ENCODE results near the gene TP73. TPM values are rescaled to one million over a fixed set of nuclear protein-coding genes. Genes with fewer than 3 reads are reported as not detected.

The TP73 gene
- total and polyA plus RNA-seq, 2 donors (not counting 1 experiment from before 2014, with no cell fraction given) = 1.2 to 2.4 TPM

DNA sequence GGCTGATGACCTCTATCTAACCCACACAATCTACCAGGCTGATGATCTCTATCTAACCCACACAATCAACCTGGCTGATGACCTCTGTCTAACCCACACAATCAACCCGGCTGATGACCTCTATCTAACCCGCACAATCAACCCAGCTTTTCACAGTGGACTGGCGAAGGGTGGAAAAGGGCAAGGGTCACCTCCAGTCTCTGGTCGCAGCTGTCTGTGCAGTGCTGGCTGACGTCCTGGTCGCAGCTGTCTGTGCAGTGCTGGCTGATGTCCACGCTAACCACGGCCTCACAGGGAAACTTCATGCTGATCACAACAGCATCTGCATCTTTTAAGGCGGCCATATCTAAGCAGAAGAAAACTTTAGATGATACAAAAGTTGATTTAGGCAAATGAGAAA lies 87.7 kb downstream of the TP73 start:
- Histone ChIP-seq H4K20me1 (ENCODE audit: control insufficient read depth, insufficient read depth, low read length, poor library complexity, severe bottlenecking) (no peaks in the 10 kb centered on the region), H3K79me2 (ENCODE audit: control insufficient read depth, insufficient read depth, low read length) (no peaks in the 10 kb centered on the region), H3K36me3 (replicated peaks in 1 of 2; ENCODE audit: control extremely low read depth in 1 of 2, control insufficient read depth in 1 of 2, extremely low read depth in 1 of 2, insufficient read depth in 2 of 2, low read length in 1 of 2) (peaks cover 1 to 26% of the 10 kb centered on the region in 2 experiments), H3K4me2 (replicated peaks; ENCODE audit: low read depth, low read length, poor library complexity, severe bottlenecking) (no peak overlapping the region), H3K27me3 (replicated peaks in 1 of 4; ENCODE audit: control extremely low read depth in 1 of 4, control insufficient read depth in 3 of 4, insufficient read depth in 4 of 4, low read length in 3 of 4) (no peaks in the 10 kb centered on the region), H2AFZ (ENCODE audit: insufficient read depth, low read depth, low read length, poor library complexity, severe bottlenecking) (no peak overlapping the region), H3K27ac (ENCODE audit: low read length in 2 of 2) (no peak overlapping the region), H3K9me3 (ENCODE audit: control extremely low read depth in 1 of 3, control insufficient read depth in 2 of 3, insufficient read depth in 1 of 3, low read length in 2 of 3) (no peaks in the 10 kb centered on the region), H3K9ac (ENCODE audit: low read length) (no peak overlapping the region), H3K4me1 (ENCODE audit: control insufficient read depth in 2 of 2, insufficient read depth in 2 of 2, low read length in 2 of 2) (no peaks in the 10 kb centered on the region), H3K4me3 (ENCODE audit: control extremely low read depth in 1 of 5, extremely low read depth in 1 of 5, insufficient read depth in 1 of 5, low read depth in 2 of 5, low read length in 4 of 5) (no peak overlapping the region)
- Mint-ChIP-seq H3K9me3 (ENCODE audit: insufficient read depth) (no peaks in the 10 kb centered on the region), H3K27ac (no peak overlapping the region), H3K4me3 (no peak overlapping the region), H3K4me1 (peaks cover 7% of the 10 kb centered on the region), H3K27me3 (no peaks in the 10 kb centered on the region)
- ChIA-PET POLR2A (no interaction called here), CTCF (no interaction called here)
- DNase-seq (no peak), ATAC-seq (ENCODE audit: low read depth) (no peak)
- intact Hi-C loops (cut with micrococcal nuclease) = no loop called here
- no peak for TF ChIP-seq EZH2 (IDR thresholded peaks at IDR 0.05; ENCODE audit: borderline replicate concordance, insufficient read depth, low read depth, low read length, poor library complexity, severe bottlenecking)
- TF ChIP-seq, protein P1, sequence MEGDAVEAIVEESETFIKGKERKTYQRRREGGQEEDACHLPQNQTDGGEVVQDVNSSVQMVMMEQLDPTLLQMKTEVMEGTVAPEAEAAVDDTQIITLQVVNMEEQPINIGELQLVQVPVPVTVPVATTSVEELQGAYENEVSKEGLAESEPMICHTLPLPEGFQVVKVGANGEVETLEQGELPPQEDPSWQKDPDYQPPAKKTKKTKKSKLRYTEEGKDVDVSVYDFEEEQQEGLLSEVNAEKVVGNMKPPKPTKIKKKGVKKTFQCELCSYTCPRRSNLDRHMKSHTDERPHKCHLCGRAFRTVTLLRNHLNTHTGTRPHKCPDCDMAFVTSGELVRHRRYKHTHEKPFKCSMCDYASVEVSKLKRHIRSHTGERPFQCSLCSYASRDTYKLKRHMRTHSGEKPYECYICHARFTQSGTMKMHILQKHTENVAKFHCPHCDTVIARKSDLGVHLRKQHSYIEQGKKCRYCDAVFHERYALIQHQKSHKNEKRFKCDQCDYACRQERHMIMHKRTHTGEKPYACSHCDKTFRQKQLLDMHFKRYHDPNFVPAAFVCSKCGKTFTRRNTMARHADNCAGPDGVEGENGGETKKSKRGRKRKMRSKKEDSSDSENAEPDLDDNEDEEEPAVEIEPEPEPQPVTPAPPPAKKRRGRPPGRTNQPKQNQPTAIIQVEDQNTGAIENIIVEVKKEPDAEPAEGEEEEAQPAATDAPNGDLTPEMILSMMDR (IDR thresholded peaks at IDR 0.05) = no peak
- 98% methylated on average over 9 of the region's 9 CpGs for WGBS (ENCODE audit: insufficient coverage)

DNA sequence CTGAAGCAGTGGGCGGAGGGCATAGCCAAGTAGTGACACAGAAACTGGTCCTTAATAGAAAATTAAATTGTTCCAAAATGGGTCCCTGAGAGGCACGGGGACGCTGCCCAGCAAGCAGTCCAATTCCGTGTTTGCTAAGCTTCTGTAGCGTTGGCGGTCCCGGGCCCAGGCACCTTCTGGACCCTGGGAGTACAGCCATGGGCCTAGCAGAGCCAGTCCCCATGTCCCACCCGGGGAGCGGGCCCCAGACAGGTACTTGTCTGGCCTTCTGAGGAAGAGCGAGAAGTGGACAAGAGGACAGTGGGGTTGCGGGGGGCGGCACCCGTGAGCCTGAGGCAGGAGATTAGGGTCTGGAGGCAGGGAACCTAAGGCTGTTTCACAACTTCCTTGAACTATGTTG lies 88.4 kb downstream of the TP73 start:
- H3K9ac ChIP-seq (ENCODE audit: low read length) = no peak overlapping the region
- peaks cover 1 to 26% of the 10 kb centered on the region in 2 experiments for H3K36me3 ChIP-seq (replicated peaks in 1 of 2; ENCODE audit: control extremely low read depth in 1 of 2, control insufficient read depth in 1 of 2, extremely low read depth in 1 of 2, insufficient read depth in 2 of 2, low read length in 1 of 2)
- H3K4me3 Mint-ChIP-seq = no peak overlapping the region
- peaks cover 13% of the 10 kb centered on the region for H3K4me1 Mint-ChIP-seq
- ChIA-PET POLR2A (no interaction called here), CTCF (no interaction called here)
- no peak overlapping the region for H2AFZ ChIP-seq (ENCODE audit: insufficient read depth, low read depth, low read length, poor library complexity, severe bottlenecking)
- no peak overlapping the region for H3K4me3 ChIP-seq (ENCODE audit: control extremely low read depth in 1 of 5, extremely low read depth in 1 of 5, insufficient read depth in 1 of 5, low read depth in 2 of 5, low read length in 4 of 5)
- H3K9me3 ChIP-seq (ENCODE audit: control extremely low read depth in 1 of 3, control insufficient read depth in 2 of 3, insufficient read depth in 1 of 3, low read length in 2 of 3) = no peaks in the 10 kb centered on the region
- no peaks in the 10 kb centered on the region for H3K27me3 Mint-ChIP-seq
- DNase-seq (no peak), ATAC-seq (ENCODE audit: low read depth) (no peak)
- no peaks in the 10 kb centered on the region for H3K4me1 ChIP-seq (ENCODE audit: control insufficient read depth in 2 of 2, insufficient read depth in 2 of 2, low read length in 2 of 2)
- no peaks in the 10 kb centered on the region for H3K79me2 ChIP-seq (ENCODE audit: control insufficient read depth, insufficient read depth, low read length)
- H3K4me2 ChIP-seq (replicated peaks; ENCODE audit: low read depth, low read length, poor library complexity, severe bottlenecking) = no peak overlapping the region
- no peaks in the 10 kb centered on the region for H3K9me3 Mint-ChIP-seq (ENCODE audit: insufficient read depth)
- 97% methylated on average over 13 of the region's 13 CpGs for WGBS (ENCODE audit: insufficient coverage)
- no peak overlapping the region for H3K27ac ChIP-seq (ENCODE audit: low read length in 2 of 2)
- intact Hi-C loops (cut with micrococcal nuclease) = no loop called here
- TF ChIP-seq, protein P1 (IDR thresholded peaks at IDR 0.05) = no peak
- no peak for TF ChIP-seq EZH2 (IDR thresholded peaks at IDR 0.05; ENCODE audit: borderline replicate concordance, insufficient read depth, low read depth, low read length, poor library complexity, severe bottlenecking)
- H4K20me1 ChIP-seq (ENCODE audit: control insufficient read depth, insufficient read depth, low read length, poor library complexity, severe bottlenecking) = no peaks in the 10 kb centered on the region
- no peak overlapping the region for H3K27ac Mint-ChIP-seq
- no peaks in the 10 kb centered on the region for H3K27me3 ChIP-seq (replicated peaks in 1 of 4; ENCODE audit: control extremely low read depth in 1 of 4, control insufficient read depth in 3 of 4, insufficient read depth in 4 of 4, low read length in 3 of 4)

Data from B cell (primary cell).